ENCODE measurements around the gene BMP10. TPM values are rescaled to one million over a fixed set of nuclear protein-coding genes. Genes with fewer than 3 reads are reported as not detected.

The BMP10 gene
- total and polyA plus RNA-seq, 2 of the 8 experiments (the other 6 are each of a cell fraction or from before 2014, with no cell fraction given): not detected

DNA sequence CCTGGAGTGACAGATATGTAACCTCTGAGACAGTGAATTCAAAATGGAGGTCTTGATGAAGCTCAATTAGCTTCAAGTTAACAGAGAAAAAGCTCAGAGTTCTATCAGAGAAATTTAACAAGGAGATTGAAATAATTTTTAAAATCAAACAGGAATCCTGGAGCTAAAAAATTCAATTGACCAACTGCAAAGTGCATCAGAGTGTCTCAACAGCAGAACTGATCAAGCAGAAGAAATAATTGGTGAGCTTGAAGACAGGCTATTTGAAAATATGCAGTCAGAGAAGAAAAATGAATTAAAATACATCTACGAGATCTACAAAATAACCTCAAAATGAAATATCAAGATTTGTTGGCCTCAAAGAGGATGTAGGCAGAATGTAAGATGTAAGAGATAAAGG, 30.4 kb upstream of the BMP10 start:
- Histone ChIP-seq H4K91ac (replicated peaks; ENCODE audit: insufficient read length, low read length) (no peak overlapping the region), H2BK120ac (replicated peaks; ENCODE audit: low read depth, low read length) (no peak overlapping the region), H3K23me2 (ENCODE audit: low read depth, low read length) (no peaks in the 10 kb centered on the region), H2BK20ac (ENCODE audit: low read length) (no peak overlapping the region), H2AFZ (ENCODE audit: low read length) (no peak overlapping the region), H3K23ac (ENCODE audit: insufficient read length) (no peak overlapping the region), H4K20me1 (replicated peaks in 1 of 2; ENCODE audit: control insufficient read depth in 1 of 2, insufficient read depth in 2 of 2, low read length in 2 of 2) (no peaks in the 10 kb centered on the region), H3K27ac (ENCODE audit: low read depth, low read length) (no peak overlapping the region), H3K4me3 (ENCODE audit: extremely low read depth in 1 of 4, insufficient read depth in 2 of 4, low read depth in 3 of 4, low read length in 4 of 4) (no peak overlapping the region), H4K8ac (ENCODE audit: extremely low read depth, insufficient read depth, low read length) (no peak overlapping the region), H3K27me3 (replicated peaks in 1 of 4; ENCODE audit: control insufficient read depth in 3 of 4, extremely low read depth in 1 of 4, insufficient read depth in 3 of 4, low read length in 3 of 4) (no peaks in the 10 kb centered on the region), H2BK12ac (ENCODE audit: low read depth, low read length) (no peak overlapping the region), H3K9ac (replicated peaks in 1 of 4; ENCODE audit: extremely low read depth in 1 of 4, low read depth in 3 of 4, low read length in 3 of 4) (no peak overlapping the region), H3K36me3 (ENCODE audit: control insufficient read depth in 2 of 4, insufficient read depth in 4 of 4, low read length in 3 of 4) (no peaks in the 10 kb centered on the region), H4K5ac (ENCODE audit: insufficient read length, low read depth, low read length) (no peak overlapping the region), H2BK5ac (ENCODE audit: low read depth, low read length) (no peak overlapping the region), H2BK15ac (ENCODE audit: low read length) (no peak overlapping the region), H3K4me1 (replicated peaks in 1 of 4; ENCODE audit: control insufficient read depth in 3 of 4, insufficient read depth in 4 of 4, low read length in 3 of 4) (no peaks in the 10 kb centered on the region), H3K4me2 (ENCODE audit: insufficient read depth in 1 of 2, low read depth in 2 of 2, low read length in 2 of 2) (no peak overlapping the region), H3K9me3 (ENCODE audit: insufficient read depth in 2 of 2, low read depth in 1 of 2, low read length in 1 of 2) (0 out of 4 replicates have a peak, but pooled peaks cover 0 to 4% of the 10 kb centered on the region in 2 experiments), H3K79me2 (ENCODE audit: control insufficient read depth in 1 of 2, insufficient read depth in 2 of 2, low read length in 2 of 2) (no peaks in the 10 kb centered on the region), H3K14ac (ENCODE audit: insufficient read length) (no peak overlapping the region), H3K4ac (replicated peaks; ENCODE audit: insufficient read length, low read depth, low read length) (no peak overlapping the region), H2AK5ac (ENCODE audit: low read depth, low read length) (no peak overlapping the region), H3K79me1 (ENCODE audit: low read depth, low read length) (no peaks in the 10 kb centered on the region), H3K18ac (ENCODE audit: extremely low read depth, low read length) (no peak overlapping the region), H3K56ac (replicated peaks; ENCODE audit: insufficient read length, low read depth, low read length) (no peak overlapping the region)
- CTCF ChIA-PET (ENCODE audit: partially characterized antibody): interaction anchor here (0.6 to 2.9 kb wide), 22 partner anchors 11 to 470 kb away, joined by 3 to 15 read pairs (median 3); no protein-coding TSS in a partner anchor
- WGBS, 2 experiments (ENCODE audit: extremely low coverage in 1 of 2, insufficient coverage in 1 of 2, insufficient read length in 1 of 2, insufficient replicate concordance in 2 of 2, low coverage in 1 of 2, low lambda C conversion rate in 2 of 2, missing lambda C conversion rate in 1 of 2): 92% methylated on average over 1 of the region's 1 CpG; no CpG with 5 or more reads in 1 of the 2 experiments
- FAIRE-seq: no peak
- DNase-seq (ENCODE audit: low read depth in 1 of 2, low spot score in 2 of 2): no peak
- POLR2A ChIA-PET (ENCODE audit: partially characterized antibody): no interaction called here
